ENCODE results near the gene OR6P1.

Gene OR6P1

GRCh38 chr1:158563853-158564252 lies 6.5 kb downstream of the OR6P1 start:
- no CpG with 5 or more reads among the region's 2 CpGs for WGBS, 2 donors (ENCODE audit: extremely low coverage in 2 of 2, insufficient read length in 2 of 2, insufficient replicate concordance in 1 of 2)
- Histone ChIP-seq H3K23ac (ENCODE audit: low read depth, low read length, poor library complexity) (no peak overlapping the region), H3K4me2 (ENCODE audit: insufficient read depth, low read length, poor library complexity, severe bottlenecking) (no peak overlapping the region)

DNA sequence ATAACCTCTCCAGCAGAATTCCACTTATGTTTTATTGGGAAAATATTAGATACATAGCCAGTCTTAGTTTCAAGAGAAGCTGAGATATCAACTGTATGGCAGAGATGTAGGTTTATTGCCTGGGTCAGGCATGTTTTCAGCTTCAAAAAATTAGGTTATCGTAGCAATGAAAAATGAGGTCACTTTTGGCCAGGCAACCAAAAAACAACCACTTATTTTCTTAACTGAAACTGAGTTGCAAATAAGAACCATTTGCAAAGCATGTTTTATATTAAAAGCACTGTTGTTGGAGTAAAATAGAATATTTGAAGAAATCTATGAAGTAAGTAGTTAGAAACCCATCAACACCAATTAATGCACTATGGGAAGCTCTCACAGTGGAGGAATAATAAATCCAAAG lies 10.7 kb downstream of the OR6P1 start:
- DNase-seq (ENCODE audit: low spot score), result no peak
- Histone ChIP-seq H2BK120ac (ENCODE audit: low read depth, low read length) (no peak overlapping the region), H3K79me1 (ENCODE audit: low read depth, low read length) (no peaks in the 10 kb centered on the region), H3K4me2 (ENCODE audit: insufficient read depth, low read length, poor library complexity, severe bottlenecking) (no peak overlapping the region), H2AK5ac (ENCODE audit: low read depth, low read length) (no peak overlapping the region), H3K27me3 (ENCODE audit: control insufficient read depth in 3 of 3, insufficient read depth in 3 of 3, low read depth in 1 of 3, low read length in 3 of 3) (no peaks in the 10 kb centered on the region), H3K9me3 (replicated peaks in 1 of 2; ENCODE audit: control insufficient read depth in 2 of 2, insufficient read depth in 1 of 2, low read depth in 1 of 2, low read length in 2 of 2) (no peaks in the 10 kb centered on the region), H3K27ac (replicated peaks; ENCODE audit: low read length) (no peak overlapping the region), H2BK15ac (ENCODE audit: low read length) (no peak overlapping the region), H4K91ac (ENCODE audit: low read depth, low read length, poor library complexity) (no peak overlapping the region), H3K14ac (ENCODE audit: low read length) (no peak overlapping the region), H3K9ac (ENCODE audit: low read depth, low read length, poor library complexity) (no peak overlapping the region), H3K4me3 (ENCODE audit: low read length in 2 of 2) (no peak overlapping the region), H4K8ac (ENCODE audit: low read depth, low read length) (no peak overlapping the region), H2AFZ (ENCODE audit: low read length) (no peak overlapping the region), H3K4ac (ENCODE audit: low read length) (no peak overlapping the region), H3K18ac (ENCODE audit: low read length) (no peak overlapping the region), H2BK5ac (ENCODE audit: low read length) (no peak overlapping the region), H3K4me1 (ENCODE audit: control insufficient read depth in 2 of 2, insufficient read depth in 1 of 2, low read depth in 1 of 2, low read length in 2 of 2) (no peaks in the 10 kb centered on the region), H3K23ac (ENCODE audit: low read depth, low read length, poor library complexity) (no peak overlapping the region), H2BK12ac (ENCODE audit: low read length) (no peak overlapping the region), H3K36me3 (replicated peaks in 1 of 2; ENCODE audit: control insufficient read depth in 2 of 2, insufficient read depth in 2 of 2, low read length in 2 of 2) (no peaks in the 10 kb centered on the region)
- no CpG with 5 or more reads among the region's 1 CpG for WGBS, 2 donors (ENCODE audit: extremely low coverage in 2 of 2, insufficient read length in 2 of 2, insufficient replicate concordance in 1 of 2)

More at GRCh38 chr1:158563853-158564252, 6.5 kb downstream of the OR6P1 start:
- no peak overlapping the region for H4K91ac ChIP-seq (ENCODE audit: low read depth, low read length, poor library complexity)
- H3K27me3 ChIP-seq (ENCODE audit: control insufficient read depth in 3 of 3, insufficient read depth in 3 of 3, low read depth in 1 of 3, low read length in 3 of 3), result peaks cover 0 to 2% (median 0%) of the 10 kb centered on the region in 3 experiments
- H3K36me3 ChIP-seq (replicated peaks in 1 of 2; ENCODE audit: control insufficient read depth in 2 of 2, insufficient read depth in 2 of 2, low read length in 2 of 2), result no peaks in the 10 kb centered on the region
- H3K14ac ChIP-seq (ENCODE audit: low read length), result no peak overlapping the region
- no peak overlapping the region for H2BK12ac ChIP-seq (ENCODE audit: low read length)
- H2AFZ ChIP-seq (ENCODE audit: low read length), result no peak overlapping the region
- no peak overlapping the region for H3K9ac ChIP-seq (ENCODE audit: low read depth, low read length, poor library complexity)
- H3K79me1 ChIP-seq (ENCODE audit: low read depth, low read length), result no peaks in the 10 kb centered on the region
- H3K4ac ChIP-seq (ENCODE audit: low read length), result no peak overlapping the region
- H2BK120ac ChIP-seq (ENCODE audit: low read depth, low read length), result no peak overlapping the region
- H3K4me1 ChIP-seq (ENCODE audit: control insufficient read depth in 2 of 2, insufficient read depth in 1 of 2, low read depth in 1 of 2, low read length in 2 of 2), result no peaks in the 10 kb centered on the region
- no peak overlapping the region for H3K4me3 ChIP-seq (ENCODE audit: low read length in 2 of 2)
- no peak overlapping the region for H3K27ac ChIP-seq (replicated peaks; ENCODE audit: low read length)
- no peak for DNase-seq (ENCODE audit: low spot score)
- no peak overlapping the region for H2BK5ac ChIP-seq (ENCODE audit: low read length)
- H4K8ac ChIP-seq (ENCODE audit: low read depth, low read length), result no peak overlapping the region
- no peaks in the 10 kb centered on the region for H3K9me3 ChIP-seq (replicated peaks in 1 of 2; ENCODE audit: control insufficient read depth in 2 of 2, insufficient read depth in 1 of 2, low read depth in 1 of 2, low read length in 2 of 2)
- H2AK5ac ChIP-seq (ENCODE audit: low read depth, low read length), result no peak overlapping the region
- no peak overlapping the region for H3K18ac ChIP-seq (ENCODE audit: low read length)
- H2BK15ac ChIP-seq (ENCODE audit: low read length), result no peak overlapping the region

- Histone ChIP-seq H3K9ac (ENCODE audit: low read depth, low read length, poor library complexity) (no peak within 1 kb of the TSS), H3K14ac (ENCODE audit: low read length) (no peak within 1 kb of the TSS), H2AK5ac (ENCODE audit: low read depth, low read length) (no peak within 1 kb of the TSS), H3K27ac (replicated peaks; ENCODE audit: low read length) (no peak within 1 kb of the TSS), H2BK15ac (ENCODE audit: low read length) (no peak within 1 kb of the TSS), H3K4ac (ENCODE audit: low read length) (no peak within 1 kb of the TSS), H3K4me3 (ENCODE audit: low read length in 2 of 2) (no peak within 1 kb of the TSS), H4K91ac (ENCODE audit: low read depth, low read length, poor library complexity) (no peak within 1 kb of the TSS), H3K4me1 (ENCODE audit: control insufficient read depth in 2 of 2, insufficient read depth in 1 of 2, low read depth in 1 of 2, low read length in 2 of 2) (no peaks in the 10 kb centered on the region), H2BK5ac (ENCODE audit: low read length) (no peak within 1 kb of the TSS), H3K27me3 (ENCODE audit: control insufficient read depth in 3 of 3, insufficient read depth in 3 of 3, low read depth in 1 of 3, low read length in 3 of 3) (no peaks in the 10 kb centered on the region), H3K23ac (ENCODE audit: low read depth, low read length, poor library complexity) (no peak within 1 kb of the TSS), H2AFZ (ENCODE audit: low read length) (no peak within 1 kb of the TSS), H4K8ac (ENCODE audit: low read depth, low read length) (no peak within 1 kb of the TSS), H2BK12ac (ENCODE audit: low read length) (no peak within 1 kb of the TSS), H3K79me1 (ENCODE audit: low read depth, low read length) (no peaks in the 10 kb centered on the region), H3K9me3 (replicated peaks in 1 of 2; ENCODE audit: control insufficient read depth in 2 of 2, insufficient read depth in 1 of 2, low read depth in 1 of 2, low read length in 2 of 2) (no peaks in the 10 kb centered on the region), H2BK120ac (ENCODE audit: low read depth, low read length) (no peak within 1 kb of the TSS), H3K18ac (ENCODE audit: low read length) (no peak within 1 kb of the TSS), H3K36me3 (replicated peaks in 1 of 2; ENCODE audit: control insufficient read depth in 2 of 2, insufficient read depth in 2 of 2, low read length in 2 of 2) (no peaks in the 10 kb centered on the region), H3K4me2 (ENCODE audit: insufficient read depth, low read length, poor library complexity, severe bottlenecking) (no peak within 1 kb of the TSS)
- WGBS, 2 donors (ENCODE audit: extremely low coverage in 2 of 2, insufficient read length in 2 of 2, insufficient replicate concordance in 1 of 2), result no CpG with 5 or more reads among the region's 3 CpGs
- DNase-seq (ENCODE audit: low spot score), result no peak
Measured at GRCh38 chr1:158554352-158554751, 16.0 kb downstream of the OR6P1 start, which contains the start of gene OR6Y1. Gene OR6Y1, minus strand, starts transcription at chr1:158554405. Its CDS starts 6,300 bp downstream, at chr1:158548105.

DNA sequence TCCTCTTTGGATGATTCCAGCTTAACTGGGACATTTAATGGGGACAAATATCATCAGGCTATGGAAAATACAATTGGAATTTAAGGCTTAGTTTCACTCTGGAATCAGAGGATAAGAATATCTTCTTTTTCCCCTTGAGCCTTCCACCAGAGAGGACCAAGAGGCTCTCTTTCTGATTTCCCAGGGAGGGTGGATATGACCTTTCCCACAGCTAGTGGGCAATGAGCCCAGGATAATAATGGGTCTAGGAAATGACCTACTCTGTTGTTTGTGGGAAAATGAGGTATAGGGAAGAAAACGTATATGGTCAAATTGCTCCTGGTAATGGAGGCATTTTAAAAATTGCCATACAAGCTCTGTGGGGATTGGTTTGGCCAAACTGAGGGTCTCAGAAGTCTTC lies 18.1 kb downstream of the OR6P1 start:
- H2BK15ac ChIP-seq (ENCODE audit: low read length), result no peak overlapping the region
- no peak overlapping the region for H3K9ac ChIP-seq (ENCODE audit: low read depth, low read length, poor library complexity)
- WGBS, 2 donors (ENCODE audit: extremely low coverage in 2 of 2, insufficient read length in 2 of 2, insufficient replicate concordance in 1 of 2), result no CpG with 5 or more reads among the region's 1 CpG
- H2BK120ac ChIP-seq (ENCODE audit: low read depth, low read length), result no peak overlapping the region
- H3K9me3 ChIP-seq (replicated peaks in 1 of 2; ENCODE audit: control insufficient read depth in 2 of 2, insufficient read depth in 1 of 2, low read depth in 1 of 2, low read length in 2 of 2), result no peaks in the 10 kb centered on the region
- no peak overlapping the region for H2BK12ac ChIP-seq (ENCODE audit: low read length)
- no peak overlapping the region for H3K4me3 ChIP-seq (ENCODE audit: low read length in 2 of 2)
- H3K14ac ChIP-seq (ENCODE audit: low read length), result no peak overlapping the region
- H3K79me1 ChIP-seq (ENCODE audit: low read depth, low read length), result no peaks in the 10 kb centered on the region
- H3K18ac ChIP-seq (ENCODE audit: low read length), result no peak overlapping the region
- no peak overlapping the region for H4K8ac ChIP-seq (ENCODE audit: low read depth, low read length)
- H2AFZ ChIP-seq (ENCODE audit: low read length), result no peak overlapping the region
- H3K27ac ChIP-seq (replicated peaks; ENCODE audit: low read length), result no peak overlapping the region
- H3K4ac ChIP-seq (ENCODE audit: low read length), result no peak overlapping the region
- H3K27me3 ChIP-seq (ENCODE audit: control insufficient read depth in 3 of 3, insufficient read depth in 3 of 3, low read depth in 1 of 3, low read length in 3 of 3), result no peaks in the 10 kb centered on the region
- no peak for DNase-seq (ENCODE audit: low spot score)
- no peak overlapping the region for H2AK5ac ChIP-seq (ENCODE audit: low read depth, low read length)
- no peak overlapping the region for H3K23ac ChIP-seq (ENCODE audit: low read depth, low read length, poor library complexity)
- H3K4me2 ChIP-seq (ENCODE audit: insufficient read depth, low read length, poor library complexity, severe bottlenecking), result no peak overlapping the region
- H3K4me1 ChIP-seq (ENCODE audit: control insufficient read depth in 2 of 2, insufficient read depth in 1 of 2, low read depth in 1 of 2, low read length in 2 of 2), result no peaks in the 10 kb centered on the region
- no peak overlapping the region for H4K91ac ChIP-seq (ENCODE audit: low read depth, low read length, poor library complexity)
- H2BK5ac ChIP-seq (ENCODE audit: low read length), result no peak overlapping the region
- H3K36me3 ChIP-seq (replicated peaks in 1 of 2; ENCODE audit: control insufficient read depth in 2 of 2, insufficient read depth in 2 of 2, low read length in 2 of 2), result no peaks in the 10 kb centered on the region
